NCI-H446 treated with DMSO at 0.1 percent for 48 hours (cell line): Measurements from ENCODE around the gene ZNF30.
"Not testable (repeated sequence)": the region's sequence is repeated elsewhere in the genome, so short reads cannot be mapped to it uniquely, and the experiment has no call there.

Experiments
- DNase-seq: peaks from one replicate; lab custom pipeline; 2025; lab: John Stamatoyannopoulos, UW

The ZNF30 gene

GRCh38 chr19:34926685-34927375 is at the start of gene ZNF30:
TSS of gene ZNF30 (plus strand) at chr19:34926903. CDS start at chr19:34929948, 3,045 bp downstream.
- peak; percentile 79 for DNase-seq

GRCh38 chr19:34879563-34879962 is 47.1 kb upstream of the ZNF30 start:
- DNase-seq, result no peak

- DNase-seq, result no peak
Observed at GRCh38 chr19:34880034-34880433, 46.7 kb upstream of the ZNF30 start.

GRCh38 chr19:34881982-34882381 is 44.7 kb upstream of the ZNF30 start:
- DNase-seq, result no peak

- no peak for DNase-seq
Observed at GRCh38 chr19:34888091-34888490, 38.6 kb upstream of the ZNF30 start.

GRCh38 chr19:34900245-34900644 is 26.5 kb upstream of the ZNF30 start:
- no peak for DNase-seq

- DNase-seq, result no peak
Observed at GRCh38 chr19:34904664-34905527, 21.8 kb upstream of the ZNF30 start.

GRCh38 chr19:34910770-34911169 is 15.9 kb upstream of the ZNF30 start:
- DNase-seq, result no peak

GRCh38 chr19:34917144-34917543 is 9.6 kb upstream of the ZNF30 start:
- DNase-seq, result not testable (repeated sequence)

- no peak for DNase-seq
Observed at GRCh38 chr19:34918190-34918589, 8.5 kb upstream of the ZNF30 start.

GRCh38 chr19:34920090-34920786 is 6.5 kb upstream of the ZNF30 start:
- not testable (repeated sequence) for DNase-seq

- DNase-seq, result no peak
Observed at GRCh38 chr19:34925278-34925855, 1.3 kb upstream of the ZNF30 start.

- DNase-seq, result no peak
Observed at GRCh38 chr19:34926361-34926684, 380 bp upstream of the ZNF30 start.

GRCh38 chr19:34932494-34932893 is 5.8 kb downstream of the ZNF30 start:
- DNase-seq, result no peak

GRCh38 chr19:34936184-34936583 is 9.5 kb downstream of the ZNF30 start:
- no peak for DNase-seq

GRCh38 chr19:34938886-34939285 is 12.2 kb downstream of the ZNF30 start:
- DNase-seq, result no peak

GRCh38 chr19:34943861-34944573 is 17.3 kb downstream of the ZNF30 start:
- no peak for DNase-seq

GRCh38 chr19:34953092-34953491 is 26.4 kb downstream of the ZNF30 start:
- no peak for DNase-seq

GRCh38 chr19:34957830-34958751 is 31.4 kb downstream of the ZNF30 start:
- DNase-seq, result no peak

GRCh38 chr19:34959021-34959420 is 32.3 kb downstream of the ZNF30 start:
- no peak for DNase-seq
